ENCODE data around the gene CCDC68. TPM values are rescaled to one million over a fixed set of nuclear protein-coding genes. Genes with fewer than 3 reads are reported as not detected.

CCDC68 gene
- total RNA-seq, 2 donors from 2014 or later, result 50.9 to 61.1 TPM

GRCh38 chr18:54852780-54853675, 106.2 kb downstream of the CCDC68 start:
- DNase-seq (no peak), ATAC-seq (no peak)
- intact Hi-C loops (cut with DNase I, micrococcal nuclease), result no loop called here

Other genes starting within 250 kb of the CCDC68 start
- gene RAB27B, start 131.0 kb downstream of the CCDC68 start, total RNA-seq, result 10 to 100 TPM in 1 of 2 donors, 1 to 10 TPM in 1; 9.7 to 16.0 TPM

All from left colon (tissue), 2 donors.